Smooth muscle cell (in vitro differentiated cells): ENCODE data around the gene LPP. TPM values are rescaled to one million over a fixed set of nuclear protein-coding genes. Genes with fewer than 3 reads are reported as not detected.

Source experiments
- DNase-seq: peaks from one replicate; lab custom pipeline; 2025; ENCODE audit not compliant: unreplicated experiment; lab: John Stamatoyannopoulos, UW
- H2AFZ ChIP-seq: fragments of 200-600 bp; sonication (generic); 2 replicates; pipeline ENCODE4 v1.6.0; 2016; ENCODE audit warnings: antibody characterized with exemption, low read depth, mild to moderate bottlenecking
- H3F3A ChIP-seq: fragments of 200-600 bp; sonication (generic); 2 replicates; pipeline ENCODE4 v1.6.0; 2017; ENCODE audit warnings: antibody characterized with exemption, low read depth
- H3K27ac ChIP-seq: fragments of 200-600 bp; sonication (generic); 2 replicates; pipeline ENCODE4 v1.5.1; 2016; ENCODE audit warnings: low read depth, mild to moderate bottlenecking
- H3K27me3 ChIP-seq: fragments of 200-600 bp; sonication (generic); 2 replicates; pipeline ENCODE4 v1.6.1; 2016; ENCODE audit warnings: low read depth, mild to moderate bottlenecking
- H3K36me3 ChIP-seq: fragments of 200-600 bp; sonication (generic); 2 replicates; pipeline ENCODE4 v1.5.1; 2016; ENCODE audit warnings: low read depth
- H3K4me1 ChIP-seq: fragments of 200-600 bp; sonication (generic); 2 replicates; pipeline ENCODE4 v1.5.1; 2016; ENCODE audit warnings: low read depth
- H3K4me2 ChIP-seq: fragments of 200-600 bp; sonication (generic); 2 replicates; pipeline ENCODE4 v1.6.0; 2016; ENCODE audit warnings: mild to moderate bottlenecking
- H3K4me3 ChIP-seq: fragments of 200-600 bp; sonication (generic); 2 replicates; pipeline ENCODE4 v1.5.1; 2016; ENCODE audit warnings: mild to moderate bottlenecking
- H3K79me2 ChIP-seq: fragments of 200-600 bp; sonication (generic); 2 replicates; pipeline ENCODE4 v1.6.0; 2016; ENCODE audit warnings: low read depth, mild to moderate bottlenecking
- H3K9ac ChIP-seq: fragments of 200-600 bp; sonication (generic); 2 replicates; pipeline ENCODE4 v1.6.0; 2016; ENCODE audit warnings: low read depth
- H3K9me3 ChIP-seq: fragments of 200-600 bp; sonication (generic); replicated peaks from 2 replicates; pipeline ENCODE4 v1.5.1; 2016; ENCODE audit warnings: low read depth
- H4K20me1 ChIP-seq: fragments of 200-600 bp; sonication (generic); 2 replicates; pipeline ENCODE4 v1.6.0; 2016; ENCODE audit warnings: low read depth
- WGBS: methylation state at CpG from one replicate; pipeline ENCODE4 v1.1.7; 2016; ENCODE audit warnings: low lambda C conversion rate; 5-methylcytosine and 5-hydroxymethylcytosine counted together
- polyA plus RNA-seq: library from polyadenylated mRNA; unstranded; fragments of >200 nt; fragmentation: Nextera tagmentation; extraction: Ambion mirVana; gene quantifications from 2 replicates; pipeline ENCODE4 v1.2.1, GENCODE V29; 2016
- total RNA-seq: library from RNA; depleted of rRNA; stranded (reverse); fragments of >200 nt; gene quantifications from 2 replicates; pipeline ENCODE4 v1.2.3, GENCODE V29; 2014
- TF ChIP-seq, protein P1 (sequence below): fragments of 200-600 bp; sonication (generic); IDR thresholded peaks from 2 replicates; pipeline ENCODE4 v1.5.1; 2017; ENCODE audit warnings: borderline replicate concordance, mild to moderate bottlenecking, antibody characterized with exemption; ENCODE audit not compliant: insufficient read depth, poor library complexity, severe bottlenecking

LPP gene
- total and polyA plus RNA-seq, 2 experiments from 2014 or later = 42.3 to 128 TPM

DNA sequence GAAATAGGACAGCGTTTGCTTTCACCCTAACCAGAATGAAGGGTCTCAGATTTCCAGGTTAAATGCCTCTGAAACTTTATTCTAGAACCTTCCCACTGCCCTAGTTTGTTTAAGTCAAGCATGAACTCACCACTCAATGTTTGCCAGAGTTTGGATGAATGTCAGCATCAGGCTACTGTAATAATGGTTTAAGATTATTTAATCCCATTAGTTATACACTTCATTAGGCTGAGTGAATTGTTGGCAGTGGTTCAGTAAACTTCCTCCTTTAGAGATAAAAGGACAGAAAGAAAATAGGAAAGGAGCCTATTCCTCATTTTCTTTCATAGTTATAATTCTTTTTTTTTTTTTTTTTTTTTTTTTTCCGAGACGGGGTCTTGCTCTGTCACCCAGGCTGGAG lies 615.9 kb downstream of the LPP start:
- H3K27ac ChIP-seq = no peak overlapping the region
- TF ChIP-seq, protein P1, sequence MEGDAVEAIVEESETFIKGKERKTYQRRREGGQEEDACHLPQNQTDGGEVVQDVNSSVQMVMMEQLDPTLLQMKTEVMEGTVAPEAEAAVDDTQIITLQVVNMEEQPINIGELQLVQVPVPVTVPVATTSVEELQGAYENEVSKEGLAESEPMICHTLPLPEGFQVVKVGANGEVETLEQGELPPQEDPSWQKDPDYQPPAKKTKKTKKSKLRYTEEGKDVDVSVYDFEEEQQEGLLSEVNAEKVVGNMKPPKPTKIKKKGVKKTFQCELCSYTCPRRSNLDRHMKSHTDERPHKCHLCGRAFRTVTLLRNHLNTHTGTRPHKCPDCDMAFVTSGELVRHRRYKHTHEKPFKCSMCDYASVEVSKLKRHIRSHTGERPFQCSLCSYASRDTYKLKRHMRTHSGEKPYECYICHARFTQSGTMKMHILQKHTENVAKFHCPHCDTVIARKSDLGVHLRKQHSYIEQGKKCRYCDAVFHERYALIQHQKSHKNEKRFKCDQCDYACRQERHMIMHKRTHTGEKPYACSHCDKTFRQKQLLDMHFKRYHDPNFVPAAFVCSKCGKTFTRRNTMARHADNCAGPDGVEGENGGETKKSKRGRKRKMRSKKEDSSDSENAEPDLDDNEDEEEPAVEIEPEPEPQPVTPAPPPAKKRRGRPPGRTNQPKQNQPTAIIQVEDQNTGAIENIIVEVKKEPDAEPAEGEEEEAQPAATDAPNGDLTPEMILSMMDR = no peak
- H2AFZ ChIP-seq = no peak overlapping the region
- no peak overlapping the region for H3K4me2 ChIP-seq
- no peaks in the 10 kb centered on the region for H3K27me3 ChIP-seq
- peaks cover 16% of the 10 kb centered on the region for H3K79me2 ChIP-seq
- WGBS = 95% methylated on average over 1 of the region's 3 CpGs
- H3K9ac ChIP-seq = no peak overlapping the region
- peaks cover 37% of the 10 kb centered on the region for H4K20me1 ChIP-seq
- no peak for DNase-seq
- H3K4me1 ChIP-seq = no peaks in the 10 kb centered on the region
- no peak overlapping the region for H3K4me3 ChIP-seq
- H3K36me3 ChIP-seq = no peaks in the 10 kb centered on the region
- H3F3A ChIP-seq = no peaks in the 10 kb centered on the region
- no peaks in the 10 kb centered on the region for H3K9me3 ChIP-seq

DNA sequence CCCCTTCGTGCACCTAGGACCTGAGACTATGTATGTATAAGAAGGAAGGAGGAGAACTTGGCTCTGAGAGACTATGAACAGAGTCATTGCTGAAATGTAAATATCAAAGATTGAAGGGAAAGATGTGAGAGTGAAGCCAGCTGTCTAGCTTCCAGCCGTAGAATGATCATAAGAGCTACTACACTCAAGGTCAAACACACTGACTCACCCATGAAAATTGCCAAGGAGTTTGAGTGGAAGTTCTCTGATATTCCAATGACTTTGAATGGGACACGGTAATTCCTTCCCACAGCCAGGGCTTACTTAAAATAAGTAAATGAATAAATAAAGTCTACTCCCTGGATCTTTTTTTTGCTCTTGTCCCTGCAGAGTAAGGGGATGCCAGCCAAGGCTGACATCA lies 618.9 kb downstream of the LPP start:
- no peak for DNase-seq
- no peaks in the 10 kb centered on the region for H3K4me1 ChIP-seq
- peaks cover 24% of the 10 kb centered on the region for H3K79me2 ChIP-seq
- H3K36me3 ChIP-seq = no peaks in the 10 kb centered on the region
- no peaks in the 10 kb centered on the region for H3K27me3 ChIP-seq
- no peak overlapping the region for H2AFZ ChIP-seq
- H3K4me2 ChIP-seq = no peak overlapping the region
- no peaks in the 10 kb centered on the region for H3K9me3 ChIP-seq
- H3K4me3 ChIP-seq = no peak overlapping the region
- 60% methylated on average over 3 of the region's 3 CpGs for WGBS
- H3F3A ChIP-seq = no peaks in the 10 kb centered on the region
- TF ChIP-seq, protein P1 = no peak
- no peak overlapping the region for H3K27ac ChIP-seq
- H4K20me1 ChIP-seq = peaks cover 40% of the 10 kb centered on the region
- no peak overlapping the region for H3K9ac ChIP-seq

DNA sequence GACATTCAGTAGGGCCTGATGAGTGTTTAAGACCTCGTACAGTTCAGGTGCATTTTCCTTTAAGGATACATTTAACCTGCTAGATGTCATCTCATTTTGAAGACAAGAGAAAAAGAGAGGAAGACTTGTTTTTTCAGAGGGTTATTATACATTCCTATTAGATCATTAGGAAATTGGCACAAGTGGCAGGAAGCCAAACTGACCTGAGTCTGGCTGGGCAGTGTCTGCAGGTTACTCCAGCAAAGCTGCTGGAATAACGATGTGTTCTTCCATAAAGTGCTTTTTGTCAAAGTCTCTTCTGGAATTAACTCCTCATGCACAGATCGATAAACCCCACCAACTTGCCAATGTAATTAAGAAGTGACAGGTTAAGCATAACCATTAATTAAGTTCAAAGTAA lies 621.5 kb downstream of the LPP start:
- H3K79me2 ChIP-seq = peaks cover 19% of the 10 kb centered on the region
- no peaks in the 10 kb centered on the region for H3K36me3 ChIP-seq
- H3K27ac ChIP-seq = no peak overlapping the region
- TF ChIP-seq, protein P1 = no peak
- 97% methylated on average over 3 of the region's 3 CpGs for WGBS
- no peak for DNase-seq
- no peaks in the 10 kb centered on the region for H3K27me3 ChIP-seq
- H3K4me2 ChIP-seq = no peak overlapping the region
- no peak overlapping the region for H3K9ac ChIP-seq
- no peak overlapping the region for H3K4me3 ChIP-seq
- H2AFZ ChIP-seq = no peak overlapping the region
- H3K4me1 ChIP-seq = no peaks in the 10 kb centered on the region
- peaks cover 46% of the 10 kb centered on the region for H4K20me1 ChIP-seq
- H3K9me3 ChIP-seq = no peaks in the 10 kb centered on the region
- H3F3A ChIP-seq = no peaks in the 10 kb centered on the region

DNA sequence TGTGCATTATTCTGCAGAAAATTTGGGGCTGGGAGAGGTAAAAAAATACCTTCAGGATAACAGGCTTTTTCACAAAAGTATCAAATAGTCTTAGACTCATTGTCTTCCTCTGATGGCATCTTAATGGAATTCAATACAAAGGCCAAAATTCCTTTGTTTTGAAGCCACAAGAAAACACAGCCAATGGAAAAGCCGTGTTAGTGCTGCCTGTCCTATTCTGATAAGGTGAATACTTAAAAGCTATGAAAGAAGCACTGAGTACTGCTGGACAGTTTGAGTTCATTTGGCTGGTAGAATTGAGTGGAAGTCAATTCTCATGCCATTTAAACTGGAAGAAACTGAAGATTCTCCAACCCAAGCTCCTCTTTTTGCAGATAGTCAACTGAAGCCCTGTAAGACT lies 622.5 kb downstream of the LPP start:
- Histone ChIP-seq H3K4me2 (no peak overlapping the region), H4K20me1 (peaks cover 46% of the 10 kb centered on the region), H3K4me3 (no peak overlapping the region), H3K36me3 (no peaks in the 10 kb centered on the region), H3F3A (no peaks in the 10 kb centered on the region), H2AFZ (no peak overlapping the region), H3K4me1 (no peaks in the 10 kb centered on the region), H3K27me3 (no peaks in the 10 kb centered on the region), H3K79me2 (peaks cover 19% of the 10 kb centered on the region), H3K9ac (no peak overlapping the region), H3K27ac (no peak overlapping the region), H3K9me3 (no peaks in the 10 kb centered on the region)
- TF ChIP-seq, protein P1 = no peak
- DNase-seq = no peak
- WGBS = 65% methylated on average over 1 of the region's 1 CpG
